ENCODE results near the gene NIN.
"Not testable (repeated sequence)": the region's sequence is repeated elsewhere in the genome, so short reads cannot be mapped to it uniquely, and the experiment has no call there.

NIN gene

DNA sequence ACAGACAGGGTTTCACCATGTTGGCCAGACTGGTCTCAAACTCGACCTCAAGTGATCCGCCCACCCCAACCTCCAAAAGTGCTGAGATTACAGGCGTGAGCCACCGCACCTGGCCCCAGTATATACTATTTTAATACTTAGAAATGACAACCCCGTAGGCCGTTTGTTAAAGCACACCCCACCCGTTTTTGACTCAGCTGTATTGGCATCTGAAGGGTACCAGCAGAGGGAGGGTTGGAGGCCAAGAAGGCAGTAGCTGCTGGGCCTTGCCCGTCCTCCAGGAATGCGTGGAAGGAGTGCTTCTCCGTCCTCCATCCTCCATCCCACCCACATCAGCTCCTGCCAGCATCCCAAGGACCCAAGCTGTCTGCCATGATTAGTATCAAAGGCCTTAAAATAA is 6.3 kb upstream of the NIN start:
- no peak for DNase-seq

DNA sequence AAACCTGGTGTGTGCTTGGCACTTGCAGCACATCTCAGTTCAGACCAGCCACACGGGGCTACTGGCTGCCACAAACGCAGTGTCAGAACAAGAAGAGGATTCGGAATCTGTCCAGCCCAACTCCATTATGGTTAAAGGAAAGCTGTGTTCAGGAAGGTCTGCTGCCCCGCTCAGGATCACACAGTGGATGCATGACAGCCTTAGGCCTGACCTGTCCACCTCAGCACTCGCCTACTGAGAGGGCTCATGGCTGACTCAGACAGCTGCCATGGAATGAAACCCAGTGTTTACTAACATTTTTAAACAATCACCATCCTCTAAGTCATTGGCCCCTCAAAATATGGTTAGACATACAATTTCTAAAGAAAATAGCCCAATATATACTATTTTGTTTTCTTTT is 5.6 kb upstream of the NIN start:
- no peak for DNase-seq

DNA sequence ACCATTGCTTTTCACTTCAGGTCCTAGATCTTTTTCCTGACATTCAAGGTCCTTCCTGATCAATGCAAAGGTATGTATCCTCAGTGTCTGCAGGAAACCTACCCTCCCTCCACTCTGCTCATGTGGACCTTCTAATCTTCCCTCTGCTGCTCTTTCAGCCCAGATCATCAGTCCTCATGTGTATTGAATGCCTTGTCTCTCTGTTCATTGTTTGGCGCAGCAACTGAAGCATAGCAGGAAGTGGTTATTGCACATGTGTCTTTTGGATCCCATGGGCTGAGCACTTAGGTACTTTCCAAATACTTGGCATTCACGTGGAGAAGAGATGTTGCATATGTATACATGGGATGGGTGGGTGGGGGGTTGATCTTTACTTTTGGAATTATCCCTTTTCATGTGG is 4.3 kb upstream of the NIN start:
- peak; percentile 4 for DNase-seq

DNA sequence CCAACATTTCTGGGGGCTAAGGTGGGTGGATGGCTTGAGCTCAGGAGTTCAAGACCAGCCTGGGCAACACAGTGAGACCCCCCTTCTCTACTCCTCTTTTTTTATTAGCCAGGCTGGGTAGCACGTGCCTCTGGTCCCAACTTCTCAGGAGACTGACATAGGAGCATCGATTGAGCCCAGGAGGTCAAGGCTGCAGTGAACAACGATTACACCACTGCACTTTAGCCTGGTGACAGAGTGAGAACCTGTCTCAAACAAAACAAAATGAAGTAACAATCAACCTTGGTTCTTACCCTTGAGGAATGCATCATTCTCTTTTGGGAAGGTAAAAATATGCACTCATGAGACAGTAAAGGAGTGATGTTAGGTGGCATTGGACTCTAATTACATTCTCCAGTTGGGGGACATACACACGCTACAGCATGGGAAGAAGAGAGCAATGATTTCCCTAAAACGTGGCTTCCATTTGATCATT is 3.9 kb upstream of the NIN start:
- DNase-seq = no peak

DNA sequence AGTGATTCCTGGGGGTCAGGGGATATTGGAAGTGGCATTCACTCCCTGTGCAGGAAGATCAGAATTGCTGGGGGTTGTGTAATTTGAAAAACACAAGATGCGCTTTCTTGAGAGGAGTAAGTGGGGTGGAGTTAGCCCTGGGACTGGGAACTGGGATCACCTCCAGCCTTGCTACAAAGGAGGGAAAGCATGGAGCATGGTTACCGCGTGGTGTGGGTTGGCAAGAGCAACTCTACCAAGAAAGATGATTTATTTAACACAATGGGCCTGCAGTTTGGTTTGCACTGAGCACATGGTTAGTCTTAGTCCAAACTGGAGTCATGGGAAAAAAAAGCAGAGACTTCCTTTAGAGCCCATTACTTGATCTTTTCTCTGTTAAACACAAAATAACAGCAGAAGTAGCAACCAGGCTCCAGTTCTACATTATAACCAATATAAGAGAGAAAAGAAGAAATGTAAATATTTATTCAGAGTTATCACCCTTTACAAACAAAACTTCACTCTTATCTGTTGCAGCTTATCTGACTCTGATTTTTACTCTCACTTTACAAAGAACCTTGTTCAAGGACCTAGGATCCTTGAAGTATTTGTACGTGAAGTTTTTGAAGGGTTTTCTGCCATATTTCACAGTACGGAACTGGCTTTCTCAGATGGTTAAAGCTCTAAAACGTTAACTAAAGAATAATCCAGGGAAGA is 2.1 kb upstream of the NIN start:
- no peak for DNase-seq

DNA sequence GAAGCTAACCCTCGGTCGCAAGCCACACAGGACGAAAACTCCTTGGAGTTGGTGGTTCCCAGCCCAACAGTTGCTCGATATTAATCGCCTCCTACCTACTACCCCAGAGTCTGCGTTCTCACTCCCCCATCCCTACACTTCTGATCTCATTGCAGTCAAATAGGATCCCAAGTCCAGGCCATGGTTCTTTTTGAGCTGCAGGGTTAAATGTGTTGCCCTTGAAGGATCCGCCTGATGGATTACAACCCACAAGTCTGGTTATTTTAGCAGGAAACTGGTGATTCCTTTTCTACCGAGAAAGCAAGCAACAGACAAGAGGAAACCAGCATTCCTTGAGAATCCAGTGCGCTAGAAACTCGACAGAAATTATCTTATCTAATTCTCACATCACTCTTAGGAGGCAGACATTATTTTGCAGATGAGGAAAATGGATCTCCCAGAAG is 785 bp upstream of the NIN start:
- DNase-seq = no peak

DNA sequence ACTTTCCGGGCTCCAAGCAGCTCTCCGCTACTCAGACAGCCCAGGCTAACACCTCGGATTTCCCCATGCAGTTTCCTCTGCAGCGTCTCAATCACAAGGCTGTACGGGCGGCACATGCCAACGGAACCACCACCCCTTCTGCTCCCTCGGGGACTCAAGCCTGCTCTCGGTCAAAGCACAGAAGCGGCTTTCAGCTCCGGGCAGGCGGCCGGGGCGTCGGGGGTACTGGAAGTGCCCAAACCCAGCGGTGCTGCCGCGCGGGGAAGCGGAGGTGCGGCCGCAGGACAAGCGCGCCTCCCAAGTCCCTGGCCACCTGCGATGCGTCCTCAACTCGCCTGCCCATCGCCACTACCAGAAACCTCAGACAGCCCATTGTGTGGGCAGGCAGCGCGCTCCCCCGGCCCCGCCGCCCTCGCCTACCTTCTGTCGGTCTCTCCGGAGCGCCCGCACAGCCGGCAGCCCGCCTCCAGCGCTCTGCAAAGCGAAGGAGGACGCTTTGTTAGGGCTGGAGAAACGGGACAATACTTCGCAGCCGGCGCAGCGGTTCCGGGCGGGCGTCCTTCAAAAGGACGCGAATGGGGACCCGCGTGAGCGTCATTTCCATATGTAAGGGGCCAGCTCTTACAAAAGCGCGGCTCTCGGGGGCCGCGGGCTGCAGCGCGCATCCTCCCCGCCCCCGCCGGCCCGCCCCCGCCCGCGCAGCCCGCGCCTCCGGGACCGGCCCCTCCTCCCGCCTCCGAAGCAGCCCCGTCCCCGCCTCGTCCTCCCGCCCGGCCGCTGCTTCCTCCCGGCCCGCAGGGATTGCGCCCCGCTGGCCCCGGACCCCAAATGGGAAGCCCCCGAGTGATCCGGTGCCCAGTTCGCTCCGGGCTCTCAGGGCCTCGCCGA is 674 bp downstream of the NIN start:
- no peak for DNase-seq

DNA sequence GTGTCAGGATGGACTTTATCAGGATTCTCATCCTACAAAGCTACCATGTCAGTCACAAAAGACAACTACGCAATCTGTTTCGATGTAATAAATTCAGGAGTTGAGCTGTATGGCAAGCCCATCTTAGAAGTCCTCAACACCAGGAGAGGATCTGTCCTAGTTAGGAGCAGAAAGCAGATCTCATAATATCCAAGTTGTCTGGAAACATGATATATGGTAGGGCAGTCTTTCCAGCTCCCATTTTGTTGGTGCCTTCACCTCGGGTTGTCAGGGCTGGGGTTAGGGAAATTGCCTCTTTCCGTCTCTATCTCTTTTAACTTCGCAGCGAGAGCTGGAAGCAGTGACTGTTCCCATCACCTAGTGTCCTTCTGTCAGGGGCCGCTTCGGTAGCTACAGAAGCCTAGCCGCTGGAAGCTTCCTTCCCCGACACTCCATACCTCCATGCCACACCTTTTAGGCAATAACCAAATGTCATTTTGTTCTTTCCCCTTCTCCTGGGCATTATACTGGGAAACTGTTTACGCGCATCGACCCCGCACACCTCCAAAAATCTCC is 1.4 kb downstream of the NIN start:
- DNase-seq = no peak

DNA sequence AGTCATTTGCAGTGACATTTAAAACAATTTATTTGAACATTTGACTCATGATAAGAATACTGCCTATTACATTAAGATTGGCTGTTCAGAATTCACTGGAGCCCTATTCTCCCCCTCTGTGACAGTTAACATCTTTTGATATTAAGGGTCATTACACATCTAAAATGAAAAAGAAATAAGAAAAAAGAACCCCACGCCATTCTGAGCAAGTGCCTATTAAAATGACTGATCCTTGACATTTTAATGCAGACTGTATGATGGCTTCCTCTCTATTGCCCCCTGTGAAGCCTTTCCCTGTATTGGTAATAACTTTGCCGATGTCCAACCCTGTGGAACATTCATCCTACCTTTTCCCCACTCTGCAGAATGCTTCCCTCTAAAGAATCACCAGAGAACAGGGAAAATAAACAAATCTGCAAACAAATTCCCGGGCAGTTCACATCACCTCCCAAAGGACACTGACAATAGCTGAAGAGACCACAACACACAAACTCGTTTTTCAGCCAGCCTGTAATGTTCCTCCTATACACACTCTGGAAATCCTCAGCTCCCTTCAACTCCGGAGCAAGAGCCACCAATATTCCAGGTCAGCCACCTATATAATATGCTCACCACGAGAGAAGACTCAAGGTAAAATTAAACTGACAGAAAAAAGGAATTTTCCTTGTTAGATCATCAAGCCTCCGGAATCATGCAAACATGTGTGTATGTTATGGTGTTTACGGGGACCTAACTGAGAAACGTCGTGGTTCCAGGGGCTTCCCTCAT is 2.1 kb downstream of the NIN start:
- no peak for DNase-seq

DNA sequence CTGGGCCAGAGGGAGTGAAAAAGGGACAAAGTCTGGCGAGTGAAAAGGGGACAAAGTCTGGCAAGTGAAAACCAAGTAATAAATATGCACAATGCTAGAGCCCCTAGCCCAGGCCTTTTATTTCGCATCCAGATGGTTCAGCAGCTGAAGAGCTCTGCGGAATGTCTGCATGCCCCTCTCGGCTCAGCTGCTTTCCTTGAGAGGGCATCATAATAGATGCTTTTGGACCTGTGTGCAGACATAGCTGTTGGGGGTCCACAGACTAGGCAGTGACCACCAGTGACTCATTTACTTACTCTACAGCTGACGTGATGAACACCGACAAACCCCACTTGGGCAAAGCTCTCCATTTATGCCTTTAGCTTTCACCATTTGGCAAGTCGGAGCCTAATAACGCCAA is 4.3 kb downstream of the NIN start:
- DNase-seq = no peak

DNA sequence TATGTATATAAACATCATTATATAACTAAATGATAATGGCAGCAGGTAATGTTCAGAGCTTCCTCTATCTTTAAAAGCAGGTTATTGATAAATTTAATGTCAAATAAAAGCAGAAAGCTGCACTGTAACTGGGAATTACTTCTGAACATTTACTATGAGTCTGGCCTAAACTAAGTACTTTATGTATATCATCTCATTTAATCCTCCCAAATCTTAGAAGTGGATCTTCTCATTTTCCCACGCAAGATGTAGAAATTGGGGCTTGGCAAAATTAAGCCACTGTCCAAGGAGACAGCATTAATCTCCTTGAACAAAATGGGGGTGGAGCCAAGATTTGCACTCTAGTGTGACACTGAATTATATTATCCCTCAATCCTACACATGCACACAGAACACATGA is 5.7 kb downstream of the NIN start:
- no peak for DNase-seq

DNA sequence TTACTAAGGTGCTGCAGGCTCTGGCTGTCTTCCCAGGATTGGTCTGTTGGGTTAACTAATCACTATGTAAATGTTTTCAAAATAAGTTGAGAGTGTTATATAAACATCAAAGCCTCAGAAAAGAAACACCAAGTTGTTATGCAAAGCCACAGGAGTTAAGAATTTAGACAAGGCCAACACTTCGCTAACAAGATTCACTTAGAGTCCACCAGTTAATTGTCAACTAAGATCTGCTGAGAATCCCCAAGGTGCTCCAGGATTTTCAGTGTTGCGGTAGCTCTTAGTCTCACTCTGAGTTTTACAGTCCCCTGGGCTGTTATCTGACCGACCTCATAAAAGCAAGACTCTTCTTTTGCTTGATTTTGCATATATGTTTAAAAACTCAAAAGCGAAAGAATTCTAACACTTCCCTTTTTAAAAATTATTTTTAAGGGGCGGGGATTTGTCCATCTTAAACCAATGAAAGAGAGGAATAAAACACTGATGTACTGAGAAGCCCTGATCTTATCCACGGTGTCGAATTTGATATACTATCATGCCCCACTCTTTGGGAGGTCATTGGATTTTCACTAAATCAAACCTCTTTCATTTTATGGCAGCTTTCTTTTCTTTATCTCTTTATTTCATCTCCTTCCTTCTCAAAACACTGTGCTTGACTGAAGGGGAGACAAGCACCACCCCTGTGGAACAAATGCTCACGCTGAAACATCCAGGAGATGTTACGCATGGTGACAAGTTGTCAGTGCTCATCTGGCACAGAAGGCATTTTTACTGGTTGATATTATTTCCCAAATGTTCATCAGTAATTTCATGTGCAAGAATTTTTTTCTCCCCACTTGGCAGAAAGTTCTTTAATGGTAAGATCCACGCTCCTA is 7.0 kb downstream of the NIN start:
- DNase-seq = no peak

DNA sequence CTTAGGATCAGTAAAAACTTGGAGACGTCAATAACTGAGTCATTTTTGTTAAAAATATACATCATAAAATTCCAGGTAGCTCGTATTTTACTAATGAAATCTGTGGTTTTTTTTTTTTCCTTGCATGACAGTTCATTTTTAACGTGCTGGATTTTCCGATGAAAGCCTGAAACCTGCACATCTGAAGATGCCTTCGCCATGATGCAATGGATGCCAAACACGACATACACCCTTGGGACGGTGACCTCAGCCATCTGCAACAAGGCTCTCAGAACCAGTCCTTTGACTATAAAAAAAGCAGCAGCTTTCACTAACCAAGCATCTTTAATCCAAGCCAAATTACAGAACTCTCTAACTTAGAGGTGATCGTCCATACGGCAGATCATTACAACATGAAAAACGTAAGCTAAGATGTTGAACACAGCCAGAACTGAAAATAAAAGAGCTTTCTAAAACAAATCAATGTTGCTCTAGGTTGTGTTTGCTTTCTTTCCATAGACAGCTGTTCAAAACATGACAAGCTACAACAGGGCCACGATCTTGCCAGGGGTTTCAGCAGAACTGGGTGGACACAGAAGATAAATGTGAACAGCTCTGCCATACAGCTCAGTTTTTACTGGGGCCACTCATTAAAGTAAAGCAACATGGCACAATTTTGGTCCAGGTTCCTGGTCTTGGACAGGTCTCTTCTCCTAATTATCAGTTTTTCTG is 7.8 kb downstream of the NIN start:
- DNase-seq = no peak

DNA sequence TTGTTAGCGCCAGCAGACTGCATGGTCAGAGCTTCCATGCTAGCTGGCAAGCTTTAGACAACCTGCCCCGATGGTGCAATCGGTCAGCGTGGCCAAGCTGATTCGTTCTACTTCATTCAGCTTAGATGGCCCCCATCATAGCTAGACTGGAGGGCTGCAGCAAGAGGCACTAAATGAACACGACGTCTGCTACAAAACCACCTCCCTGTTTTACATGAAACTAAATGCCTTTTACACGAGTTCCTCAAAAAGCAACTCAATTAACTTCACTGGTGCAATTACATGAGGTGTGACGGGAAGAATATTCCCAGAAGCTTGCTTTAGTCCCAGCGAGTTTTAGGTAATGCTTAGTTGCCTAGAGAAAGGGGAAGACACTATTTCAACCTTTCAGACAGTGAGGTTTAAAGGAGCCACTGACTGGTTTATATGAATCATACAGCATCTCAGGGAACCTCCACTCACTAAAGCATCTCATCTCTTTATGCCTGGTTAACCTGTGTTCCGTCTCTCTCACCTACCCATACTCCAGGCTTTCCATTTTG is 8.4 kb downstream of the NIN start:
- DNase-seq = no peak

DNA sequence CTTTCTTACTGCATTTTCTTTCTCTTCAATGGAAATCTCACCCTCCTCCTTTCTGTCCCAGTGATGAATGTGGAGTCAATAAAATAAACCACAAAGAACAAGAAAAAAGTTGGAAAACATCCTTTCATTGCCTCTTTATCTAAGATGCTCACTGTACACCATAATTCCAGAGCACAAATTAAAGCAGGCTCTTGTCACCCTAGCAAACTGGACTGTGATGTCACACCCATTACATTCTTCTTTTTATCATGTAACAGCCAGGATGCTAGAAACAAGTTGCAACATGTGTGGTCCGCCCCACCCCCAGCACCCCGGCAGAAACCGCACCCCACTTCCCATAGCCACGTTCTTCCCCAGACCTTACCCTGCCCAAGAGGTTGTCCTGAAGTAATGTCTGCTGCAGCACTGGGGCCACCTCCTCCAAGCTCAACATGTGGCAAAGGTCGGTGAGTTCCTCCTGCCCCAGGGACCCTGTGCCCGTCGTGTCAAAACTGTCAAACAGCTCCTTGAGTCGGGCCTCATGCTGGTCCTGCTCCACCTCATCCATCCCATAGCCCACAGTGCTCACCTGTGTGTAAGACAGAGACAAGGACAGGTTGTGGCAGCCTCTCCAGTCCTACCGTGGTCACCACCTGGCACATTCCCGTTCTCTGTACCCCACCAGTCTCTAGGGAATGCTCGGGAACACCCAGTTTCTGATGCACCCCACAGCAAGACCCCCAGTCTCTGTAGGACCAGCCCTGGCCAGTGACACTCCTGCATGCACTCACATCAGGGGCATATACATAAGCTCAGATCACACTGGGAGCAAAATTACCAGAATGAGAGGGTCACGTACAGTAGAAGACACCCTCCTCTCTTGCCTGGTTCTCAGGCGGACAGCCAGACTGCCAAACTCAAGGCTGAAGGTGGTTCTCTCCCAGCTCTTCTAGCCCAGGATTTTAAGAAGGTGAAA is 9.2 kb downstream of the NIN start:
- no peak for DNase-seq

DNA sequence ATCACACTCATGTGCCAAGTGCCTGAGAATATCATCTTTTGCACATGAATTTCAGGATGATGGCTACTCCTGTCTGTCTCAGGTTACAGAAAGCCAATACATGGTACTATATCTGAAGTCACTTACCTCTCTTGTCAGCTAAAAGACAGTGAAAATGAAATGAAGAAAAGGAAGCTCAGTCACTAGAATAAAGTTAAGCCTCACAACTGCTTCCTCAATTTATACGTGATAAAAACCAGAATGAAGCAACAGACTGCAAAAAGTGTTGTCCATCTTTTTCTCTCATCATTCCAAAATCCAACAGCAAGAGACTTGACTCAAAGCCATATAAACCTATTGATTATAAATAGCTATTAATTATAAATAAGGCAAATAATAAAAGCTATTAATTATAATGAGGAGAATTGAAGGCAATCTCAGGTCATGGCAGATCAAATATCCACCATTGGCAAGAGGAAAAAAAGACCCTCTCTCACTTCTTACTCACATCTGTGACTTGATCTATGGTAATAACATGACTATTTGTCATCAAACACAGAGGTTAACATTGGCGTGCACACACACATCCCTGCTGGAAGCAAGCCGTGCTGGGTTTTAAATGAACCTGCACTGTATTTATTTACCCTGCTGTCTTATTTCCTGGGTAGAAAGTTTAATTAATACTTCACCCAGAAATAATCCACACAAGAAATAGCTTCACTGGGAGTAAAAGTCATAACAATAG is 10.0 kb downstream of the NIN start:
- DNase-seq = no peak

DNA sequence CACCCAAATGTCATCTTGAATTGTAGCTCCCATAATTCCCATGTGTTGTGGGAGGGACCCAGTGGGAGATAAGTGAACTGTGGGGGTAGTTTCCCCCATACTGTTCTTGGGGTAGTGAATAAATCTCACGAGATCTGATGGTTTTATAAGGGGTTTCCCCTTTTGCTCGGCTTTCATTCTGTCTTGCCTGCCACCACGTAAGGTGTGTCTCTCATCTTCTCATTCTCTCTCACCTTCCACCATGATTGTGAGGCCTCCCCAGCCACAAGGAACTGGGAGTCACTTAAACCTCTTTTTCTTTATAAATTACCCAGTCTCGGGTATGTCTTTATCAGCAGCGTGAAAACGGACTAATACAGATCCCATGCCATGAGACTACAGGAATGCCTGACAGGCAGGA is 11.7 kb downstream of the NIN start:
- not testable (repeated sequence) for DNase-seq

DNA sequence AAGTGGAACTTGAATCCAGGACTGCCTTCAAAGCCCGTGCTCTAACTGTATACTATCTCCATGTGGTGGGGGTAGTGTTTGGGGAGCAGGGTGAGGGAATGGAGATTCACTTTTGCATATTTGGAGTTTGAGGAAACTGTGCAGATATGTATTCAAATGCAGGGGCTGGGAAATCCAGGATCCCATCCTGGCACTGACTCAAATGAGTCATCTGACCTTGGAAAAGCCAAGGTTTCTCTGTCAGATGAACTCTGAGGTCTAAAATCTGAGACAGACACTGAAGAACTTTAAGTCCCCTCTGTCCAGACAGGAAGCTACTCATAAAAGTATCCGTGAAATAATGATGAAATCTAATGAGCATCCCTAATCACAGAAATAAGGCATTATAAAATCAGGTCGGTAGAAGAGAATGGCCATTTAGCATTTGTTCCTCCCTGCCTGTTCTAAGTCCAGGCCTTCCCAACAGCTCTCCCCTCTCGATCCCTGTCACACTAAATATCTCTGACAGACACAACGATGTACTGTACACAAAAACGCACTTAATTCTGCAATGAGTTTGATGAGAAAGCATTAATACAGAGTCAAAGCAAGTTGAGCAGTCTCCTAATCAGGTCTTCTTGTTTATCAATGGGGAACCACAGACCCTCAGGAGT is 14.4 kb downstream of the NIN start:
- DNase-seq = no peak

DNA sequence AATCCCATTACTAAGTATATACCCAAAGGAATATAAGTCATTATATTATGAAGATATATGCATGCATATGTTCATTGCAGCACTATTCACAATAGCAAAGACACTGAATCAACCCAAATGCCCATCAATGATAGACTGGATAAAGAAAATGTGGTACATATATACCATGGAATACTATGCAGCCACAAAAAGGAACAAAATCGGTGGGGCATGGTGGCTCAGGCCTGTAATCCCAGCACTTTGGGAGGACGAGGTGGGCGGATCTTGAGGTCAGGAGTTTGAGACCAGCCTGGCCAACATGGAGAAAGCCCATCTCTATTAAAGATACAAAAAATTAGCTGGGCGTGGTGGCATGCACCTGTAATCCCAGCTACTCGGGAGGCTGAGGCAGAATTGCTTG is 15.4 kb downstream of the NIN start:
- DNase-seq = not testable (repeated sequence)
